Panc1 (cell line): Measurements from ENCODE around the gene TRIM45.

Source experiments
- CTCF ChIP-seq: fragments of 450-650 bp; IDR thresholded peaks from 2 replicates; pipeline ENCODE4 v1.5.1; 2017; ENCODE audit warnings: mild to moderate bottlenecking
- POLR2AphosphoS5 ChIP-seq: IDR thresholded peaks from 2 replicates; pipeline ENCODE4 v1.6.1; 2012; ENCODE audit warnings: mild to moderate bottlenecking, low read depth, low read length, moderate library complexity
- TCF7L2 ChIP-seq: IDR thresholded peaks from 2 replicates; pipeline ENCODE4 v1.6.1; 2011; ENCODE audit warnings: mild to moderate bottlenecking, low read depth, low read length, inconsistent platforms

GRCh38 chr1:117120774-117121588, 568 bp downstream of the TRIM45 start:
- TF ChIP-seq TCF7L2: no peak
- no peak for TF ChIP-seq CTCF
- no peak for TF ChIP-seq POLR2AphosphoS5
